Measurements from ENCODE around the gene CNTNAP2. TPM values are rescaled to one million over a fixed set of nuclear protein-coding genes. Genes with fewer than 3 reads are reported as not detected.

CNTNAP2 gene
- polyA plus RNA-seq, 3 donors = 15.2 to 28.4 (median 19.5) TPM

DNA sequence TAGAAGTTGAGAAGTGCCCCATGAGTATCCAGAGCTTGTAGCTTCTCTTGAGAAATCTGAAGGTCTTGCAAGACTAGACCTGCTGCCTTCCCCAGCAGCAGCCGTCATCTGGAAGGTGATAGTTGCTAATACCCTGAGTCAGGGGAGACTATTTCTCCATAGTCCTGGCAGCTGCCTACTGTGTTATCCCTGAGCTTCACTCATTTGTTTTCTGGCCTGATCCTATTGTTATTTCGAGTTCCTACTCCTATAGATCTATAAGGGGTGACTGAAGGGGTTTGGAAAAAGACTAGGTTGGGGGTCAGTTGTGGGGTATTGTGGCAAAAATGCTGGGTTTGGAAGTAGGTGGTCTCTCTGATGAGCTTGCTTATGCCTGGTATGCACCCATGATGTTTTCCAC, 297.8 kb downstream of the CNTNAP2 start:
- no peak for DNase-seq

DNA sequence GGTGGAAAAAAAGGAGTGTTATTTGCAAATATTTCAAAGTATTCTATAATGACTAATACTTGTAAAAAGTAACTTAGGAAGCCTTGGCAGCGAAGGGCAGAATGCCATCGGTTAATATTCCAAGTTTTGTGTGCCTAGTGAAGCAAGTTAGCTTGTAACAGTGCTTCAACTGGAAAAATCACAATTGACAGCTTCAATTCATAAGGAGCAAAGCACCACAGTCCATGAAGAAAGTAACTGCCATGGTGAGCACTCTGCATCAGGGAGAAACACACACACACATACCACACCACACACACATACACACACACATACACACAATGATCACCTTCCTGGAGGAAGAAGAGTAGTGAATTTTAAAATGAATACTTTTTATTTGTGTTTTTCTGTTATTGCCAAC, 298.3 kb downstream of the CNTNAP2 start:
- no peak for DNase-seq

- no peak for DNase-seq
These were observed 300.6 kb downstream of the CNTNAP2 start for GRCh38 chr7:146417176-146417575.

DNA sequence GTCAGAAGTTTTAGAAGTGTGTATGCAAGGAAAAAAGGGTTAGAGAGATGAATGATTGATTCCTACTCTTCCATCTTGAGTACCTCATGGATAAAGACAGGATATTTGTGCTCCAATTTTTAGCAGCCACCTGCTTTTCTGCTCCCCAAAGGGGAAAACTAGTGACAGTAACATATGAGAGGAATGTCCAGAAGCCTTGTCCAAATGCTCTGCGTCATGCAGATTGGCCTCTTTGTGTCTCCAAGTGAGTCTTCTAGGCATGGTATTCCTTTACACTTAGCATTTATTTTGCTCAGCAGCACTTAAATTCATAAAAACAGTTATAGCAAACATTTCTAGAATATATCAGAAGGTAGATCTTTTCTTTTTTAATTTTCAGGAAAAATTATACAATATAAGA, 306.8 kb downstream of the CNTNAP2 start:
- DNase-seq = no peak

- DNase-seq = no peak
These were observed 307.5 kb downstream of the CNTNAP2 start for GRCh38 chr7:146424084-146424483.

GRCh38 chr7:146433501-146433900, 316.9 kb downstream of the CNTNAP2 start:
- no peak for DNase-seq

- DNase-seq = no peak
These were observed 326.5 kb downstream of the CNTNAP2 start for GRCh38 chr7:146443102-146443501.

- no peak for DNase-seq
These were observed 333.0 kb downstream of the CNTNAP2 start for GRCh38 chr7:146449625-146450024.

GRCh38 chr7:146455091-146455655, 338.6 kb downstream of the CNTNAP2 start:
- DNase-seq = no peak

DNA sequence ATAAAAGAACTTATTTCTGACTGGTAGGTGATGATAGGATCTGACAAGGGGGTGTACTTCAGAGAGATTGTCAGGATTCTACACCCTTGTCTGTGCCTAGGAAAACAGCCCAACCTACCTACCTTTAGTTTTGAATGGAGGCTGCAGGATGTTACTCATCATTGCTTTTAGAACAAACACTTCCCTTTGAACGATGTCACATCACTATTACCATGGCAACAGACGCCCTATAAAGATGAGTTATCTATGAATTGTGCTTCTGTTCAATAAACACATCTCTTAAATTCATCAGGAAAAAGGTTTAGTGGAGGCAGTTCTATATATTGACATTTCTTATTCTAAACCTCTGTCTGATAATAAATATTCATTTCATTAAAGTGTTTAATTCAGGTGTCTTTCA, 362.4 kb downstream of the CNTNAP2 start:
- no peak for DNase-seq

GRCh38 chr7:146486519-146486918, 369.9 kb downstream of the CNTNAP2 start:
- DNase-seq = no peak

DNA sequence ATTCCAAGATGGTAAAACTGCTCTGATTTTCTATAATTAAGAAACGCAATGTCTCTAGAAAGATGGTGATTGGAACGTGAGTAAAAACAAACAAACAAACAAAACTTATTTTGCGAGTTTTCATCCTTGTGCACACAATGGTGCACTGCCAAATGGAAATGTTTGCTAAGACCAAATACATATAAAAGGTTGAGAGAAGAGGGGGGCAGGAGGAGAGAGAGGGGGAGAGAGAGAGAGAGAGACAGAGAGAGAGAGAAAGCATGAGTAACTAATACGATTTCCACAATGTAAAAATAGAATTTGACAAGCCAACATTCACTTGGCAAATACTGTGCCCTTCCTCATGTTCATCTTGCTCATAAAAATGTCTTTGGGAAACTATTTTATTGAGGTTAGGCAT, 375.4 kb downstream of the CNTNAP2 start:
- DNase-seq = no peak

GRCh38 chr7:146494952-146495596, 378.5 kb downstream of the CNTNAP2 start:
- no peak for DNase-seq

DNA sequence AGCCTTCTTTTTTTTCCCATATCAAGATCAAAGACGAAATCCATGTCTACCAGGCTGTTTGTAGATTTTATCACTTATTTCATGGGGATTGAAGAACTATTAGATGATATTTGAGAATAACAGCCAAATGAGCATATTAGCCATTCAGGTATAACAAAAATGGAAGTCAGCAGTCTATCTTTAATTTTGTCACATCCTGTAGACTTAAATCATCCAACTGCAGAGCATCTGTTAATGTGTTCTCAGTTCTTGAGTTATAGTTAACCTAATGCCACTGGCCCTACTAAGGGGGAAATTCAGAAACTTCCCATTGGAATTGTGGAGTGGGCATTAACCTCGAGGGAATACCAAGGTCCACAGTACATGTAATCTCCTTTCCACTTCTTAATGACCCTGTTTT, 380.1 kb downstream of the CNTNAP2 start:
- no peak for DNase-seq

DNA sequence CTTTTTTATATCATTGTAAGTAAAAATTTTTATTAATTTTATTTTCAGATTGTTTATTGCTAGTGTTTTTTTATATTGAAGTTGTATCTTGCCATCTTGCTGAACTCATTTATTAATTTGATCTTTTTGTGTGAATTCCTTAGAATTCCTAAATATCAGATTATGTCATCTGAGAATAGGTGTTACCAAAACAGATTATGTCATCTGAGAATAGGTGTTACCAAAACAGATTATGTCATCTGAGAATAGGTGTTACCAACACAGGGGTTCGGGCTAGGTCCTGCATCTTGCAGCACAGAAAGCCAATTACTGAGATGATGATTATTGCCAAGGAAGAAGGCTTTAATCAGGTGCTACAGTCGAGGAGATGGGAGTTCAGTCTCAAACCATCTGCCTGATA, 383.4 kb downstream of the CNTNAP2 start:
- no peak for DNase-seq

- DNase-seq = no peak
These were observed 387.2 kb downstream of the CNTNAP2 start for GRCh38 chr7:146503844-146504243.

- no peak for DNase-seq
These were observed 393.6 kb downstream of the CNTNAP2 start for GRCh38 chr7:146510088-146510680.

DNA sequence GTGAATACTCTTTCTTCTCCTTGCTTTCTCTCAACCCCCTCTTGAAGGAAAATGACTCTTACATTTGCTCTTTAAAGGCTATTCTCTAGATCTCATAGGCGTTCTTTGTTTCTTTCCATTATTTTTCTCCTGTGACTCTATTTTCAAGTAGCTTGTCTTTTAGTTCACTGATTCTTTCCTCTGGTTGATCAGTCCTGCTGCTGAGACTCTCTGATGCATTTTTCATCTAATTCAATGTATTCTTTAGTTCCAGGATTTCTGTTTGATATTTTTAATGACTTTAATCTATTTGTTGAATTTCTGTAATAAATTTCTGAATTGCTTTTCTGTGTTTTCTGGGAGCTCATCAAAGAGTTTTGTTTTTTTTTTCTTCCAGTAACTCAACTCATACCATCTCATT, 397.7 kb downstream of the CNTNAP2 start:
- no peak for DNase-seq

DNA sequence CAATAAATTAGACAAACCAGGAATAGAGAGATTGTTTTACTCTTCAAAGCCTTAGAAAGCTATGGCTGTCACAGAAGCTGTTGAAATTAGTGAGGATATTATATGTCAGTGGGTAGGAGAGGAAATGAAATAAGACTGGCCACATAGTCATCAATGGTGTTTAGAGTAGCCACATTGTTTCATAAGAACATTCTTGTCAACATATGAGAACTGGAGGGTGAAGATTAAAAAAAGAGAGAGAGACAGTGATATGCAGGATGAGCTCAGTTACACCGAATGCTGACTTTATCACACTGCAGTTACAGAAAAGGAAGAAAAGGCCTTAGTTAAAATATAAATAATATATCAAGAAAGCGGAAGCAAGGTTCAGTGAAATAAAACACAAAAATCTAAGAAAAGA, 412.0 kb downstream of the CNTNAP2 start:
- DNase-seq = no peak

- DNase-seq = peak; percentile 42
These were observed 423.2 kb downstream of the CNTNAP2 start for GRCh38 chr7:146539836-146540235.

DNA sequence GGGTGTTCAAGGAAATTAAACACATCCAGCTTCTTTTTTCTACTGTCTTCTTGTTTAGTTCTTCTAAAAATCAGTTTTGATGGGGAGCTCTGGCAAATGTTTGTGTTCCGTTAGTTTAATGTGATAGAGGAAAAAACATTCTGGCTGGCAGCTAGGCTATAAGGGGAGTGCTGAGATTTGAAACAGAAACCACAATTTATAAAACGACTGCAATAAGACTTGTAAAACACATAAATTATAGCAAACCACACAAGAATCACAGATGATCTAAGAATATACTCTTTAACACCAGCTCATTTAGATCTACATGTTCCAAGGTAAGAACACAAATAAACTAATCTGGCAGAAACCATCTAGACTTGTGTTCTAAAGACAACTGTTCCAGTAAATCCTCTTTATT, 425.5 kb downstream of the CNTNAP2 start:
- DNase-seq = no peak

GRCh38 chr7:146544748-146545147, 428.1 kb downstream of the CNTNAP2 start:
- no peak for DNase-seq

DNA sequence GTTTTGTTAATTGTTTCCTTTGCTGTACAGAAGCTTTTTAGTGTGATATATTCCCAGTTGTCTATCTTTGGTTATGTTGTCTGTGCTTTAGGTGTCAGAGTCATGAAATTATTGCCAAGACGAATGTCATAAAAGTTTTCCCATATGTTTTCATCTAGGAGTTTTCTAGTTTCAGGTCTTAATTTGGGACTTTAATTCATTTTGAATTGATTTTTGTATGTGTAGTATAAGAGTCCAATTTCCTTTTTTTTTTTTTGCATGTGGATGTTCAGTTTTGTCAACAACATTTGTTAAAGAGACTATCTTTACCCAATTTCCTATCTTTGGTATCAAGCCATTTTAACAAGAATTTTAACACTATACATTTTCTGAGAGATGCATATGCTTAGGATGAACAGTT, 432.2 kb downstream of the CNTNAP2 start:
- DNase-seq = no peak

DNA sequence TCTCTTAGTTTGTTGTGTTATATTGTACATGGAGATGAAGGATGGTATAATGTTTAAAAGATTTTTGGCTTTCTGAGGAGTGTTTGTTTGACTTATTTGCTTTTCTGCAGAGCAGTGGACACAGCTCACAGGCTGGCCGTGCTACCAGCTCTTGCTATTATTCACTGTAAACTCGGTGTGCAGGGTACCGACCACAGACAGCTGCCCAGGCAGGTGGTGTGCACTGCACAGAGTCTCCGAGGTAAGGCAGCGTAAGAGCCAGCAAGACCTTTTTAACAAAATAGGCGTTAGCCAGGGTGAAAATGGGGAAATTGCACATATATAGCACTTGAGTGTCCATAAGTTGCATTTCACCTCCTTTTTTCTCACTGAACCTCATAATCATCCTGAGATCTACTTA, 438.0 kb downstream of the CNTNAP2 start:
- no peak for DNase-seq
